ENCODE results near the gene SPATA13.

GRCh38 chr13:24134757-24135156 lies 25.8 kb upstream of the SPATA13 start:
- TF ChIP-seq, protein P1, sequence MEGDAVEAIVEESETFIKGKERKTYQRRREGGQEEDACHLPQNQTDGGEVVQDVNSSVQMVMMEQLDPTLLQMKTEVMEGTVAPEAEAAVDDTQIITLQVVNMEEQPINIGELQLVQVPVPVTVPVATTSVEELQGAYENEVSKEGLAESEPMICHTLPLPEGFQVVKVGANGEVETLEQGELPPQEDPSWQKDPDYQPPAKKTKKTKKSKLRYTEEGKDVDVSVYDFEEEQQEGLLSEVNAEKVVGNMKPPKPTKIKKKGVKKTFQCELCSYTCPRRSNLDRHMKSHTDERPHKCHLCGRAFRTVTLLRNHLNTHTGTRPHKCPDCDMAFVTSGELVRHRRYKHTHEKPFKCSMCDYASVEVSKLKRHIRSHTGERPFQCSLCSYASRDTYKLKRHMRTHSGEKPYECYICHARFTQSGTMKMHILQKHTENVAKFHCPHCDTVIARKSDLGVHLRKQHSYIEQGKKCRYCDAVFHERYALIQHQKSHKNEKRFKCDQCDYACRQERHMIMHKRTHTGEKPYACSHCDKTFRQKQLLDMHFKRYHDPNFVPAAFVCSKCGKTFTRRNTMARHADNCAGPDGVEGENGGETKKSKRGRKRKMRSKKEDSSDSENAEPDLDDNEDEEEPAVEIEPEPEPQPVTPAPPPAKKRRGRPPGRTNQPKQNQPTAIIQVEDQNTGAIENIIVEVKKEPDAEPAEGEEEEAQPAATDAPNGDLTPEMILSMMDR (IDR thresholded peaks at IDR 0.05): no peak
- TF ChIP-seq POLR2A (IDR thresholded peaks at IDR 0.05): no peak

Data from adrenal gland (tissue), 5 donors.